Effector memory CD8-positive, alpha-beta T cell (primary cell): ENCODE results near the gene PM20D1.

Experiments
- ATAC-seq: fragments of 150-1000 bp; cut with Tn5 transposase; replicated peaks from 2 replicates; pipeline ENCODE4 v1.10.0; 2021; ENCODE audit warnings: mild to moderate bottlenecking, moderate library complexity
- DNase-seq, 3 experiments: peaks; one replicate each; pipeline ENCODE4 v3.0.0; 2021
- H3K27ac Mint-ChIP-seq, 2 donors: one replicate each; pipeline ENCODE4 v1.8.0; 2022; ENCODE audit warnings: mild to moderate bottlenecking in 2 of 2, mixed read lengths in 2 of 2, moderate library complexity in 2 of 2
- H3K27me3 Mint-ChIP-seq, 2 donors: one replicate each; pipeline ENCODE4 v1.8.0; 2022; ENCODE audit warnings: mixed read lengths in 2 of 2
- H3K36me3 Mint-ChIP-seq: one replicate; pipeline ENCODE4 v1.8.0; 2022; ENCODE audit warnings: mild to moderate bottlenecking, moderate library complexity, mixed read lengths; ENCODE audit not compliant: insufficient read depth
- H3K4me1 Mint-ChIP-seq, 2 donors: one replicate each; pipeline ENCODE4 v1.8.0; 2022; ENCODE audit warnings: low read depth in 2 of 2, mixed read lengths in 2 of 2
- H3K4me3 Mint-ChIP-seq, 2 donors: one replicate each; pipeline ENCODE4 v1.8.0; 2022; ENCODE audit warnings: mild to moderate bottlenecking in 2 of 2, mixed read lengths in 2 of 2, moderate library complexity in 2 of 2
- H3K9me3 Mint-ChIP-seq, 2 donors: one replicate each; pipeline ENCODE4 v1.8.0; 2022; ENCODE audit warnings: mixed read lengths in 2 of 2

The PM20D1 gene

GRCh38 chr1:205809469-205809868 is 40.5 kb downstream of the PM20D1 start:
- H3K27me3 Mint-ChIP-seq, result no peaks in the 10 kb centered on the region
- peaks cover 37% of the 10 kb centered on the region for H3K36me3 Mint-ChIP-seq
- H3K4me3 Mint-ChIP-seq, result peak overlapping the region; percentile 8 to 34
- peak overlapping the region in 1 of 2 donors; percentile 44 for H3K27ac Mint-ChIP-seq
- ATAC-seq (no peak), DNase-seq (no peak)
- no peaks in the 10 kb centered on the region for H3K9me3 Mint-ChIP-seq
- peaks cover 78 to 83% of the 10 kb centered on the region in 2 donors for H3K4me1 Mint-ChIP-seq

DNA sequence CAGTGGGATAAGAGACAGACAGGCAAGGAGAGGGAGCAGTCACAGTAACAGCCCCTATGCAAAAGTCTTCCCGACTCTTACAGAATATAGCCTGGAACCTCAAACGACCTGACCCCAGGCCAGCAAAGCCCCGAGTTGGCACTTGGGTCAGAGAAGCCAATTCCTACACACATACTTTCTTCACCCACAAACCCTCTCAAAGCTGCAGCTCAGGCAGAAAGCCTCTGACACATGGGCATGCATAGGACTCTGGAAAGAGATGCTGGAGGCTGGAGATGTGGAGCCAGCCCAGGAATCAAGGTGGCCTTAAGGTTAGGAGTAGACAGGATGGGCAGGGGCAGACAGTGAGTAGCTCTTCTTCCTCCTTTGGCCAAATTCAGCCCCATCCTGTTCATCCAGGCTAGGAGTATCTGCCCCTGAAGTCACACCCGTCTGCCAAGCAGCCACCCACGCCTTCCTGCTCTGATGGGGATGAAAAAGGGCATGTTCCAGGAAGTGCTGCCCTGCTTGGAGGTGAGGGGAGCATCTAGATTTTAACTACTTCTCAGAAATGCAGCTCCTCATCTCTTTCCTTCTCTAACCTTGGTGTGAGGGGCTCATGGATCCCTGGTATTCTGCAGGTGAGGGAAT is 44.7 kb downstream of the PM20D1 start:
- Mint-ChIP-seq H3K27me3 (no peaks in the 10 kb centered on the region), H3K27ac (peak overlapping the region; percentile 77 to 86), H3K4me1 (peaks cover 64 to 68% of the 10 kb centered on the region in 2 donors), H3K36me3 (peaks cover 35% of the 10 kb centered on the region), H3K9me3 (no peaks in the 10 kb centered on the region), H3K4me3 (peak overlapping the region; percentile 44 to 50)
- ATAC-seq, result peak; percentile 56
- DNase-seq, result no peak

GRCh38 chr1:205804605-205805004 is 45.3 kb downstream of the PM20D1 start:
- ATAC-seq (no peak), DNase-seq (no peak)
- Mint-ChIP-seq H3K9me3 (no peaks in the 10 kb centered on the region), H3K4me3 (peak overlapping the region in 1 of 2 donors; percentile 11), H3K27ac (no peak overlapping the region), H3K27me3 (no peaks in the 10 kb centered on the region), H3K36me3 (peaks cover 39% of the 10 kb centered on the region), H3K4me1 (peaks cover 59 to 62% of the 10 kb centered on the region in 2 donors)

GRCh38 chr1:205803986-205804385 is 45.9 kb downstream of the PM20D1 start:
- ATAC-seq, result no peak
- H3K36me3 Mint-ChIP-seq, result peaks cover 44% of the 10 kb centered on the region
- peaks cover 53 to 56% of the 10 kb centered on the region in 2 donors for H3K4me1 Mint-ChIP-seq

DNA sequence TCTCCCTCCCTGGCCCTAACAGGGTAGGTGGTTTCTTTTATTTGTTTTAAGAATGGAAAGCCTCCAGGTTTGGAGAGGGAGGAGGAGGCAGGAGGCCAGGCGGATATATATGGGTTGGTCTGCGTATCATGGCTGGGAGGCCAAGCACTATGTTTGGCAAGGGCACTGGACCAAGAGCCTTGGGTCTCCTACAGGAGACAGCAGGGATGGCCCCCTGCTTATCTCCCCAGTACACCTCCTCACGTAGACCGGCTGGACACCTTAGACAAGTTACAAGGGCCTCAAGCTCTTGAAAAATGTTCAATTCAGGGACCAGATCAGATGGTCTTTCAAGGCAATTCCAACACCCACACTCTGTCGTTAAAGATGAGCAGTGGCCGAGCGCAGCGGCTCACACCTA is 47.9 kb downstream of the PM20D1 start:
- peaks cover 39 to 41% of the 10 kb centered on the region in 2 donors for H3K4me1 Mint-ChIP-seq
- H3K27me3 Mint-ChIP-seq, result no peaks in the 10 kb centered on the region
- peak overlapping the region in 1 of 2 donors; percentile 69 for H3K27ac Mint-ChIP-seq
- H3K36me3 Mint-ChIP-seq, result peaks cover 45% of the 10 kb centered on the region
- no peak for DNase-seq
- no peaks in the 10 kb centered on the region for H3K9me3 Mint-ChIP-seq
- H3K4me3 Mint-ChIP-seq, result no peak overlapping the region
- no peak for ATAC-seq

More at GRCh38 chr1:205803986-205804385, 45.9 kb downstream of the PM20D1 start:
- Mint-ChIP-seq H3K4me3 (no peak overlapping the region), H3K27ac (no peak overlapping the region), H3K9me3 (no peaks in the 10 kb centered on the region), H3K27me3 (no peaks in the 10 kb centered on the region)
- DNase-seq, result no peak

DNA sequence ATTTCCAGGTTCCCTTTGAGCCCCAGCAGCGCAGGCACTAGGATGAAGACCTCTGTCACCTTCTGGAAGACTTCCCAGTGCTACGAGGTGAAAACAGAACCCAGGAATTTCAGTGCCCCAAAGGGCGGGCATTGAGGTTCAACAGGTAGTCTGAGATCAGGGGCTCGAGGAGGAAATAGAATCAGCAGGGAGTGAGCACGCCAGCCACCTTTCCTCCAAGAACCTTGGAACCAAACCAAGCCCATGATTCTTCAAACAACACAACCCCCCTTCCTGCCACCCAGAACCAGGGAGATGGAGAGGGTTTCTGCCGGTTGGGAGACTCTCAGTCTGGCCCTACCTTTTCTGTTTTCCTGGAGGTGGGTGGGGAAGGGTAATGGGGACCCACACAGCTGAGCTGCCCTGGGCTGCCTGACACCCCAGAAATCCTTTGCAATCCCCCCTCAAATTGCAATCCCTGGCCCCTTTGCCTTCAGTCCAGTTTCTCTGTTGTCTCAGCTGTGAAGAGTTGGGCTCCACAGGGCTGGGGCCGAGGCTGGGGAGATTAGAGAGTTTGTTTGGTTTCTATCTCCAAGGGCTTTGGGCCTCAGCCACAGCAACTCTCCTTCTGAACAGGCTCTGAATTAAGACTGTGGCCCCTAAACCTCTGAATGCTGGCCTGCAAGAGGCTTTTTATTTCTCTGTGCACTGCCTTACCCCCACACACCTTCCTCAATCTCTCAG is 48.8 kb downstream of the PM20D1 start:
- DNase-seq (no peak), ATAC-seq (no peak)
- H3K36me3 Mint-ChIP-seq, result peaks cover 41% of the 10 kb centered on the region
- no peaks in the 10 kb centered on the region for H3K27me3 Mint-ChIP-seq
- H3K9me3 Mint-ChIP-seq, result no peaks in the 10 kb centered on the region
- H3K4me3 Mint-ChIP-seq, result no peak overlapping the region
- H3K4me1 Mint-ChIP-seq, result peaks cover 31 to 32% of the 10 kb centered on the region in 2 donors
- H3K27ac Mint-ChIP-seq, result peak overlapping the region in 1 of 2 donors; percentile 69

DNA sequence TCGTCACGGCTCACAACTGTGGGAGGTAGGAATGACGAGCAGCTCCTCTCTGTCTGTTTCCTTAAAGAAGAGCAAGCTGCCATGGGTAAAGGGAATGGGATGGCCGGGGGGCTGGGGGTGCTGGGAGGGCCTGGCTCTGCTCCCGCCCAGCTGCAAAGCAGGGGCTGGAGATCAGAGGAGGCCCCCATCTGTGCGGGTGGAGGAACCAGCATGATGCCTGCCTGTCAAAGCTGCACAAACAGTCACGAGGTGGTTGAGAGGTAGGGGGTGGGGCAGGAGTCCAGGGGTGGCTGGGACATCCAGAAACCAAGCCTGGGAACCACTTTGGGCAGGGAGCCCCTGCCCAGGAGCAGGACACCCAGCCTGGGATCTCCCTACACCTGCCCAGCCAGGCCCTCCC is 49.5 kb downstream of the PM20D1 start:
- Mint-ChIP-seq H3K27me3 (no peaks in the 10 kb centered on the region), H3K4me3 (no peak overlapping the region), H3K36me3 (peaks cover 41% of the 10 kb centered on the region), H3K4me1 (peaks cover 24 to 25% of the 10 kb centered on the region in 2 donors), H3K27ac (peak overlapping the region in 1 of 2 donors; percentile 69), H3K9me3 (no peaks in the 10 kb centered on the region)
- ATAC-seq (no peak), DNase-seq (no peak)

DNA sequence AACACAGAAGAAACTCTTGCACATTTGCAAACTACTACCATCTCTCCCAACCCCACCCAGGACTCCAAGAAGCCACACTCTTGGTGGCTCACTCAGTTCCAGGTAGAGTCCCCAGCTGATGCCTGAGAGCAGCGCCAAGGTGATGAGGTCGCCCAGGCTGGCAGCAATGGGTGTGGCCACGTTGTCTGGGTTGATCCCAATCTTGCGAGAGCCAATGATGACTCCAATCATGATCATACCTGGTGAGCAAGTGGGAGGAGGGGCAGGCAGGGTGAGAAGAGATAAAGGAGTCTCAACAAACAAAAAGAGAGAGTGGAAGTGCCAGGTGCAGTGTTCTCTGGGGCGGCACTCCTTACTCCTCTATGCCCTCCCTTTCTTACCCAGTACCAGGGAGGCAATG is 51.4 kb downstream of the PM20D1 start:
- DNase-seq (no peak), ATAC-seq (no peak)
- peak overlapping the region; percentile 60 to 84 for H3K27ac Mint-ChIP-seq
- peaks cover 6 to 9% of the 10 kb centered on the region in 2 donors for H3K4me1 Mint-ChIP-seq
- no peak overlapping the region for H3K4me3 Mint-ChIP-seq
- no peaks in the 10 kb centered on the region for H3K9me3 Mint-ChIP-seq
- H3K36me3 Mint-ChIP-seq, result peaks cover 47% of the 10 kb centered on the region
- no peaks in the 10 kb centered on the region for H3K27me3 Mint-ChIP-seq

DNA sequence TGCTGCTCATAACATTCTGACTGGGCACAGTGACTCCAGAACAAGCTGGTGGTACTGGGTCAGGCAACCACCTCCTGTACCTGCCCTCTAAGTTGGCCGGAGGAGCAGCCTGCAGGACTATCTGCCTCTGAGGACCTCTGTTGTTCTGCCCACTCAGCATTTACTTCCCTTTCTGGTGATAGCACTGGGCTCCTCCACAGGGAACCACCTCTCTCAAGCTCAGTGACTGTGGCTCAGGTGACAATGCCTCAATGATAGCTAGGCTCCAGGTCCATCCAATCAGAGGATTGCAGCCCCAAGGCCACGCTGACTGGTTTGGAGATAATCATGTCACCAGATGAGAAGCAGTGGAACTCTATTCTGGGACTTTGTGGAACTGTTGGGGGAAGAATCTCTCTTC is 52.8 kb downstream of the PM20D1 start:
- Mint-ChIP-seq H3K4me3 (no peak overlapping the region), H3K4me1 (peaks cover 5 to 6% of the 10 kb centered on the region in 2 donors), H3K27me3 (no peaks in the 10 kb centered on the region), H3K36me3 (peaks cover 55% of the 10 kb centered on the region), H3K27ac (peak overlapping the region; percentile 56 to 84), H3K9me3 (no peaks in the 10 kb centered on the region)
- DNase-seq (no peak), ATAC-seq (no peak)

GRCh38 chr1:205794011-205794730 is 55.8 kb downstream of the PM20D1 start:
- ATAC-seq (no peak), DNase-seq (no peak)
- Mint-ChIP-seq H3K9me3 (no peaks in the 10 kb centered on the region), H3K27ac (no peak overlapping the region), H3K36me3 (peaks cover 45% of the 10 kb centered on the region), H3K27me3 (no peaks in the 10 kb centered on the region), H3K4me3 (no peak overlapping the region), H3K4me1 (no peaks in the 10 kb centered on the region)

DNA sequence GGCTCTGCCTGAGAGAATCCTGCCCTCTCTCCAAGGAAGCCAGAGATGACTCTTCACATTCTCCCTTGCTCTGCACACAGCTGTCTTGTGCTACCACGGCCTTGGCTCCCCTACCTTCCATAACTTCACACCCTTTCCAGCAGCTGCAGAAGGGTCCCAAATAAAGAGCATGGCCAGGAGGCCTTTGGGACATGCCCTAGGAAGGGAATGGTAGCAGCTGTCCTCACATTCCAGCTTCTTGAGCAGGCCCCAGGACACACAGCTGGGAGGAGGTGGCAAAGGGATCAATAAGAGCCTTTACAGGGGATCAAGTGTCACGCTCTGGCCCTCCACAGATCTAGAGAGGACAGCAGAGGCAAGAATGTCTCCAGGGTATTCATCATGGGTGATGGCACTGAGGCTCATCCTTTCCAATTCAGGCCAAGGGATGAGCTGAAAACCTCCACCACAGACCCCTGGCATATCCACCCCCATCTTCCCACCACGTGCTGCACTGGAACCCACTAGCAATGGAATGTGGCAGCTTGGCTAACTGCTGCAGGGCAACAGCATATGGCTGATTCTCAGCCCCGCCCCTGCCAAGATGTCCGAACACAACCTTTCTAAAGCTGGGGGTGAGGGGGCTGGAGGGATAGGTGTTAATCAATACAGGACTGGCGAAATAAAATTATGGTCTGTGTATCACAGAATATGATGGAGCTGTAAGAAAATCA is 56.8 kb downstream of the PM20D1 start:
- no peak overlapping the region for H3K4me3 Mint-ChIP-seq
- ATAC-seq (no peak), DNase-seq (no peak)

GRCh38 chr1:205792481-205792881 is 57.5 kb downstream of the PM20D1 start:
- Mint-ChIP-seq H3K27ac (peak overlapping the region; percentile 8 to 30), H3K27me3 (no peaks in the 10 kb centered on the region), H3K4me3 (no peak overlapping the region), H3K36me3 (peaks cover 33% of the 10 kb centered on the region), H3K4me1 (no peaks in the 10 kb centered on the region), H3K9me3 (no peaks in the 10 kb centered on the region)
- DNase-seq (no peak), ATAC-seq (no peak)

More for the DNA sequence above, 56.8 kb downstream of the PM20D1 start:
- Mint-ChIP-seq H3K27me3 (no peaks in the 10 kb centered on the region), H3K4me1 (no peaks in the 10 kb centered on the region), H3K9me3 (no peaks in the 10 kb centered on the region), H3K27ac (peak overlapping the region; percentile 8 to 30), H3K36me3 (peaks cover 36% of the 10 kb centered on the region)

DNA sequence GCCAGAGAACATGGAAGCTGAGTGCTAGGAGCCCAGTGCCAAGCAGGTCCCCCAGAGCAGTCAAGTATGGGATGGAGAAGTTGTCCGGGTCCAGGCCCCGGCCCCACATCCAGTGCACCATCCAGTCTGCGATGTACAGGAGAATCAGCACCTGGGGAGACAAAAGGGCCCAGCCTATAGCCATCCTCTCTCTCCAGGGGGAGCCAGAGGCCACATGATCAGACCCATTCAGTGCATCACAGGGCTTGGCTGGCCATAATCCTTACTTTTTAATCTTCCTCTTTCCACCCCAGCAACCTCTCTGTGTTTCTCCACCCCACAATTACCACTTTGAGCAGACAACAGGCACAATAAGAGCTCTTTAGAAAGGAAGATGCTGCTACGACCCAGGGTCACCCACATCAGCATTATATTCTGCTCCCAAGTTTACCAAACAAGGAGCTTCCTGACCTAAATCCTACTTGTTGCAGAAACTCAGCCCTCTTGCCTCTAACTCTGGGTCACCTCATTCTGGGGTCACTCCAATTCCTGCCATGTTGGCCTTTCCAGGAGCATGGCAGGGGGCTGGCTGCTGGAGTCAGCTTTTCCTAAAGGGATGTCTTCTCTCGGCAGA is 58.3 kb downstream of the PM20D1 start:
- ATAC-seq (peak; percentile 87), DNase-seq (peak; percentile 54 to 64 (median 59))
- Mint-ChIP-seq H3K4me3 (no peak overlapping the region), H3K36me3 (peaks cover 33% of the 10 kb centered on the region), H3K27me3 (no peaks in the 10 kb centered on the region), H3K9me3 (no peaks in the 10 kb centered on the region), H3K4me1 (no peaks in the 10 kb centered on the region), H3K27ac (no peak overlapping the region)
